GM12878 (cell line): Measurements from ENCODE around the gene DPEP1. TPM values are rescaled to one million over a fixed set of nuclear protein-coding genes. Genes with fewer than 3 reads are reported as not detected.

ENCODE experiments used
- ATAC-seq: fragments of 200-7000 bp; cut with Tn5 transposase; 3 replicates; pipeline ENCODE4 v1.9.1; 2020; ENCODE audit warnings: mild to moderate bottlenecking, moderate library complexity
- BruUV-seq: library from RNA; stranded (reverse); fragments of 400-500 nt; replicated peaks from 2 replicates; lab custom pipeline; 2021; lab: Mats Ljungman, UMichigan
- CTCF ChIA-PET: fragments of 300-600 bp; sonication (Branson Sonifier 250); formaldehyde crosslinking; extraction: SDS; loops from one replicate; lab custom pipeline; 2021; ENCODE audit warnings: inconsistent platforms; lab: Yijun Ruan, JAX
- POLR2A ChIA-PET: fragments of 350-600 bp; formaldehyde crosslinking; extraction: SDS; loops from one replicate; lab custom pipeline; 2021; ENCODE audit warnings: inconsistent platforms; lab: Charles Lee
- RAD21 ChIA-PET: fragments of 300-600 bp; sonication (Branson Sonifier 250); formaldehyde crosslinking; loops from one replicate; lab custom pipeline; 2023; ENCODE audit warnings: antibody characterized with exemption; ENCODE audit not compliant: unreplicated experiment; lab: Charles Lee
- SMC1A ChIA-PET: fragments of 300-600 bp; sonication (Branson Sonifier 250); formaldehyde crosslinking; loops from one replicate; lab custom pipeline; 2023; ENCODE audit not compliant: unreplicated experiment, uncharacterized antibody; lab: Charles Lee
- DNase-seq: peaks from one replicate; pipeline ENCODE4 v3.0.0-alpha.2; 2011; ENCODE audit warnings: low read depth, low spot score
- FAIRE-seq: peaks from 3 replicates; lab custom pipeline; 2011; peaks lifted over from hg19 to GRCh38; lab: Jason Lieb, UNC
- H2AFZ ChIP-seq: 2 replicates; pipeline ENCODE4 v1.6.0; 2011; ENCODE audit warnings: low read depth, low read length, control low read depth; ENCODE audit not compliant: control insufficient read depth
- H3K27ac ChIP-seq: 2 replicates; pipeline ENCODE4 v1.5.1; 2011; ENCODE audit warnings: control low read depth; ENCODE audit not compliant: control insufficient read depth, insufficient read depth
- H3K27me3 ChIP-seq, 2 experiments: replicated peaks in 1 of 2; 2 replicates each; pipeline versions ENCODE4 v1.6.0 to v1.6.1; 2011; ENCODE audit warnings: low read length in 1 of 2; ENCODE audit not compliant: control insufficient read depth in 2 of 2, insufficient read depth in 2 of 2
- H3K36me3 ChIP-seq, 2 experiments: 2 replicates each; pipeline ENCODE4 v1.5.1; 2011; ENCODE audit warnings: low read length in 1 of 2; ENCODE audit not compliant: control insufficient read depth in 2 of 2, insufficient read depth in 2 of 2
- H3K4me1 ChIP-seq: 2 replicates; pipeline ENCODE4 v1.6.1; 2011; ENCODE audit warnings: mild to moderate bottlenecking, low read length, moderate library complexity, mixed read lengths; ENCODE audit not compliant: control insufficient read depth, insufficient read depth
- H3K4me2 ChIP-seq: 2 replicates; pipeline ENCODE4 v1.6.0; 2011; ENCODE audit warnings: control low read depth; ENCODE audit not compliant: control insufficient read depth, insufficient read depth
- H3K4me3 ChIP-seq: fragments of 200-600 bp; sonication (generic); 2 replicates; pipeline ENCODE4 v1.5.1; 2016
- H3K79me2 ChIP-seq: 2 replicates; pipeline ENCODE4 v1.6.0; 2011; ENCODE audit warnings: low read length; ENCODE audit not compliant: control insufficient read depth, insufficient read depth
- H3K9ac ChIP-seq: 2 replicates; pipeline ENCODE4 v1.8.0; 2011; ENCODE audit warnings: low read length, control low read depth, mixed read lengths; ENCODE audit not compliant: control insufficient read depth, insufficient read depth
- H3K9me3 ChIP-seq: replicated peaks from 3 replicates; pipeline ENCODE4 v1.5.1; 2011; ENCODE audit warnings: mild to moderate bottlenecking, low read length; ENCODE audit not compliant: control insufficient read depth, insufficient read depth
- H4K20me1 ChIP-seq: 2 replicates; pipeline ENCODE4 v1.6.0; 2011; ENCODE audit not compliant: control insufficient read depth, insufficient read depth
- BACH1 ChIP-seq: fragments of 450-650 bp; IDR thresholded peaks from 2 replicates; pipeline ENCODE4 v1.6.1; 2017; ENCODE audit warnings: mild to moderate bottlenecking, borderline replicate concordance
- BMI1 ChIP-seq: fragments of 450-650 bp; IDR thresholded peaks from 2 replicates; pipeline ENCODE4 v1.6.1; 2016; ENCODE audit warnings: mild to moderate bottlenecking, moderate library complexity, borderline replicate concordance
- E2F4 ChIP-seq: IDR thresholded peaks from 2 replicates; pipeline ENCODE4 v1.6.1; 2012; ENCODE audit warnings: low read depth, low read length, improper control_type of control experiment
- EED ChIP-seq: sonication (generic); IDR thresholded peaks from 2 replicates; pipeline ENCODE4 v1.6.1; 2016; ENCODE audit warnings: antibody characterized with exemption, low read depth
- FOXM1 ChIP-seq: IDR thresholded peaks from 2 replicates; pipeline ENCODE4 v1.6.1; 2012; ENCODE audit warnings: low read depth, mild to moderate bottlenecking, inconsistent platforms, low read length, moderate library complexity
- JUND ChIP-seq: IDR thresholded peaks from 2 replicates; pipeline ENCODE4 v1.6.1; 2012; ENCODE audit warnings: low read depth, mild to moderate bottlenecking, low read length, improper control_type of control experiment, moderate library complexity
- KDM1A ChIP-seq: fragments of 200-600 bp; sonication (generic); IDR thresholded peaks from 2 replicates; pipeline ENCODE4 v1.6.1; 2016; ENCODE audit warnings: borderline replicate concordance
- NR2F1 ChIP-seq: fragments of 450-650 bp; conservative IDR thresholded peaks from 2 replicates; pipeline ENCODE4 v1.6.1; 2017; ENCODE audit warnings: mild to moderate bottlenecking
- RCOR1 ChIP-seq: conservative IDR thresholded peaks from 2 replicates; pipeline ENCODE4 v1.6.1; 2012; ENCODE audit warnings: low read depth, low read length, improper control_type of control experiment
- YY1 ChIP-seq: IDR thresholded peaks from 2 replicates; pipeline ENCODE4 v1.6.1; 2011; ENCODE audit warnings: low read depth, mild to moderate bottlenecking, low read length
- ZSCAN29 ChIP-seq: fragments of 450-650 bp; IDR thresholded peaks from 2 replicates; pipeline ENCODE4 v1.6.1; 2017; ENCODE audit warnings: mild to moderate bottlenecking, moderate library complexity
- WGBS: methylation state at CpG from one replicate; pipeline ENCODE4 v1.1.6; 2016; ENCODE audit warnings: low lambda C conversion rate; ENCODE audit not compliant: insufficient replicate concordance, insufficient coverage; ENCODE audit errors: missing lambda C conversion rate; 5-methylcytosine and 5-hydroxymethylcytosine counted together
- in situ Hi-C: fragments of 300-500 bp; cut with MboI; formaldehyde crosslinking; loops from 9 replicates; pipeline ENCODE4 v1.14.3; 2018; ENCODE audit warnings: mixed read lengths
- intact Hi-C: fragments of 100-400 bp; cut with micrococcal nuclease; formaldehyde crosslinking; loops from one replicate; pipeline ENCODE4 v1.14.2; 2022; ENCODE audit not compliant: unreplicated experiment
- polyA plus RNA-seq, 11 experiments: library from polyadenylated mRNA; depleted of rRNA in 4 of 11; unstranded in 6 of 11; stranded (reverse) in 5 of 11; fragments of >200 nt; fragmentation: Nextera tagmentation in 4 of 11; fragmentation: Illumina TruSeq in 1 of 11; extraction: Ambion mirVana in 4 of 11; extraction: Trizol in 1 of 11; gene quantifications; 1 replicate in 1 of 11; 2 replicates in 10 of 11; pipeline versions ENCODE4 v1.2.1 to v1.2.3, GENCODE V29; 2011 to 2016; ENCODE audit warnings: inconsistent platforms in 2 of 11, missing spikeins in 2 of 11, low read depth in 1 of 11
- total RNA-seq, 4 experiments: library from RNA; depleted of rRNA in 3 of 4; stranded (reverse); fragments of >200 nt in 3 of 4; fragmentation: Illumina TruSeq in 1 of 4; extraction: Trizol in 1 of 4; gene quantifications; 2 replicates each; pipeline versions ENCODE4 v1.2.1 to v1.2.3, GENCODE V29; 2013 to 2021
- TF ChIP-seq, protein P1 (sequence below): fragments of 150-350 bp; IDR thresholded peaks from 2 replicates; pipeline ENCODE4 v1.6.1; 2014; ENCODE audit warnings: mild to moderate bottlenecking, low read depth, low read length

DPEP1 gene
- total and polyA plus RNA-seq, 10 of the 15 experiments (the other 5 are each of a cell fraction or from before 2014, with no cell fraction given): not detected

GRCh38 chr16:89579351-89579750 is 34.1 kb upstream of the DPEP1 start (continued):
- TF ChIP-seq JUND (no peak), FOXM1 (no peak), BACH1 (no peak)
- TF ChIP-seq, all 136 proteins: peak for 0

DNA sequence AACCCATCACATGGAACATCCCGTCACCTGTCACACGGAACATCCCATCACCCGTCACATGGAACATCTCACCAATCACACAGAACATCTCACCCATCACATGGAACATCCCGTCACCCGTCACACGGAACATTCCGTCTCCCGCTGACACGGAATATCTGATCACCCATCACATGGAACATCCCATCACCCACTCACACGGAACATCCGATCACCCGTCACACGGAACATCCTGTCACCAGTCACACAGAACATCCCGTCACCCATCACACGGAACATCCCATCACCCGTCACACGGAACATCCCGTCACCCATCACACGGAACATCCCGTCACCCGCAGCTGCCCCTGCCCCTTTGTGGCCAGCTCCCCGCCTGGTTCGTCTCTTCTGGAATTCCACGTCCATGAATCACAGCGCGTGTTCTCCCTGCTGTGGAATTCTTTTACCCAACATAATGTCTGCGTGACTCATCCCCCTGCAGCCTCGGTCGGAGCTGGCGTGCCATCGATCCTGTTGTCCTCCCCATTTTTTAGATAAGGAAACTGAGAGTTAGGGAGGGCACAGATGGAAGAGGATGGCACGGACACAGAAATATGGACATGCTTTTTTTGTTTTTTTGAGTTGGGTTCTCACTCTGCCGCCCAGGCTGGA is 32.3 kb upstream of the DPEP1 start:
- ChIA-PET RAD21 (no interaction called here), POLR2A (no interaction called here), SMC1A (no interaction called here), CTCF (no interaction called here)
- ATAC-seq: no peak
- no peak for DNase-seq
- H2AFZ ChIP-seq: no peak overlapping the region
- no peak for FAIRE-seq
- in situ Hi-C loops (no loop called here), intact Hi-C loops (no loop called here)
- no peaks in the 10 kb centered on the region for H3K79me2 ChIP-seq
- no TSS peak for BruUV-seq
- H3K27me3 ChIP-seq: no peaks in the 10 kb centered on the region
- no peak overlapping the region for H3K9ac ChIP-seq
- no peaks in the 10 kb centered on the region; the same call in 2 of the 3 replicates for H3K9me3 ChIP-seq
- no peak overlapping the region for H3K4me2 ChIP-seq
- no peak for TF ChIP-seq NR2F1
- no peak for TF ChIP-seq ZSCAN29
- TF ChIP-seq RCOR1: no peak
- no peak for TF ChIP-seq E2F4
- TF ChIP-seq YY1: no peak
- TF ChIP-seq KDM1A: no peak
- TF ChIP-seq EED: peak; percentile 43; the same call in 1 of the 2 replicates
- TF ChIP-seq BMI1: no peak
- TF ChIP-seq, protein P1, sequence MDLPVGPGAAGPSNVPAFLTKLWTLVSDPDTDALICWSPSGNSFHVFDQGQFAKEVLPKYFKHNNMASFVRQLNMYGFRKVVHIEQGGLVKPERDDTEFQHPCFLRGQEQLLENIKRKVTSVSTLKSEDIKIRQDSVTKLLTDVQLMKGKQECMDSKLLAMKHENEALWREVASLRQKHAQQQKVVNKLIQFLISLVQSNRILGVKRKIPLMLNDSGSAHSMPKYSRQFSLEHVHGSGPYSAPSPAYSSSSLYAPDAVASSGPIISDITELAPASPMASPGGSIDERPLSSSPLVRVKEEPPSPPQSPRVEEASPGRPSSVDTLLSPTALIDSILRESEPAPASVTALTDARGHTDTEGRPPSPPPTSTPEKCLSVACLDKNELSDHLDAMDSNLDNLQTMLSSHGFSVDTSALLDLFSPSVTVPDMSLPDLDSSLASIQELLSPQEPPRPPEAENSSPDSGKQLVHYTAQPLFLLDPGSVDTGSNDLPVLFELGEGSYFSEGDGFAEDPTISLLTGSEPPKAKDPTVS: no peak
- H4K20me1 ChIP-seq: no peaks in the 10 kb centered on the region
- no peak overlapping the region for H3K27ac ChIP-seq
- no peak overlapping the region for H3K4me3 ChIP-seq
- H3K36me3 ChIP-seq: no peaks in the 10 kb centered on the region
- H3K4me1 ChIP-seq: no peaks in the 10 kb centered on the region
- WGBS: 85% methylated on average over 33 of the region's 33 CpGs
